ENCODE results near the gene GPR132. TPM values are rescaled to one million over a fixed set of nuclear protein-coding genes. Genes with fewer than 3 reads are reported as not detected.

Gene GPR132
- total RNA-seq, 6 experiments from 2014 or later: 0.05 to 0.14 TPM; not detected in 4

DNA sequence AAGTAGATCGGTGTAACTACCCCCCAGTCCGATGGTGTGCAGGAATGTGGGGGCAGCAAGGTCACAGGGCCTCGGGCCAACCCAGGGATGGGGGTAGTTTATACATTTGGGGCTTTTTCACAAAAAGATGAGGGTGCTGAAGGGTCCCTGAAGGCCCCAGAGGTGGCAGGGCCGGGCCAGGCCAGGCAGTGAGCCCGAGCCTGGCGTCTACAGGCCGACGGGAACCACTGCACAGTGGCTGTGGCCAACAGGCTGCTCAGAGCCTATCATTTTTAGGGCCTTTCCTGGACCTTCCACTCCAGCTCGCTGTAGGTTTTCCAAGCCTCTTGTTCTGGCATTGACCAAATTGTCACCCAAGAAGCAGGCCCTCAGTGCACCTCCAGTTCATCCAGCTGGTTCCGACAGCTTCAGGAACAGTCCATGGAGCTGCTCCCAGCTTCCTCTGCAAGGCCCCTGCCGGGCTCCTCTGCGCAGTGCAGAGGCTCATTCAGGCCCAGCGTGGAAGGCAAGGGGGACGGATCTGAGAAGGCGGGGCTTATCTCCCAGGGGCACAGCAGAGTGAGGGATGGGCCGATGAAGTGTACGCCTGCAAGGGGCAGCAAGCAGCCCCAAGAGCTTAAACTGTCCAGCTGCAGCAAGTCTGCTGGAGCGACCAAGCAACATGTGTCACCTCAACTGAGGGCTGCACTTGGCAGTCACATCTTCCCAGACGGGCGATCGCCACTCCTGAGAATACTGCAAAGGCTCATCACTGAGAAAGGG is 58.2 kb downstream of the GPR132 start:
- no peaks in the 10 kb centered on the region for H3K4me1 Mint-ChIP-seq (ENCODE audit: low read depth)
- DNase-seq: no peak
- TF ChIP-seq, protein P1, sequence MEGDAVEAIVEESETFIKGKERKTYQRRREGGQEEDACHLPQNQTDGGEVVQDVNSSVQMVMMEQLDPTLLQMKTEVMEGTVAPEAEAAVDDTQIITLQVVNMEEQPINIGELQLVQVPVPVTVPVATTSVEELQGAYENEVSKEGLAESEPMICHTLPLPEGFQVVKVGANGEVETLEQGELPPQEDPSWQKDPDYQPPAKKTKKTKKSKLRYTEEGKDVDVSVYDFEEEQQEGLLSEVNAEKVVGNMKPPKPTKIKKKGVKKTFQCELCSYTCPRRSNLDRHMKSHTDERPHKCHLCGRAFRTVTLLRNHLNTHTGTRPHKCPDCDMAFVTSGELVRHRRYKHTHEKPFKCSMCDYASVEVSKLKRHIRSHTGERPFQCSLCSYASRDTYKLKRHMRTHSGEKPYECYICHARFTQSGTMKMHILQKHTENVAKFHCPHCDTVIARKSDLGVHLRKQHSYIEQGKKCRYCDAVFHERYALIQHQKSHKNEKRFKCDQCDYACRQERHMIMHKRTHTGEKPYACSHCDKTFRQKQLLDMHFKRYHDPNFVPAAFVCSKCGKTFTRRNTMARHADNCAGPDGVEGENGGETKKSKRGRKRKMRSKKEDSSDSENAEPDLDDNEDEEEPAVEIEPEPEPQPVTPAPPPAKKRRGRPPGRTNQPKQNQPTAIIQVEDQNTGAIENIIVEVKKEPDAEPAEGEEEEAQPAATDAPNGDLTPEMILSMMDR (IDR thresholded peaks at IDR 0.05): no peak
- H3K27ac Mint-ChIP-seq: no peak overlapping the region
- H3K4me3 Mint-ChIP-seq: no peak overlapping the region
- H3K36me3 Mint-ChIP-seq (ENCODE audit: low read depth): peaks cover 10% of the 10 kb centered on the region; the same call in 1 of the 2 replicates
- no peaks in the 10 kb centered on the region; the same call in 1 of the 2 replicates for H3K27me3 Mint-ChIP-seq (ENCODE audit: insufficient read depth)
- no peaks in the 10 kb centered on the region for H3K9me3 Mint-ChIP-seq

DNA sequence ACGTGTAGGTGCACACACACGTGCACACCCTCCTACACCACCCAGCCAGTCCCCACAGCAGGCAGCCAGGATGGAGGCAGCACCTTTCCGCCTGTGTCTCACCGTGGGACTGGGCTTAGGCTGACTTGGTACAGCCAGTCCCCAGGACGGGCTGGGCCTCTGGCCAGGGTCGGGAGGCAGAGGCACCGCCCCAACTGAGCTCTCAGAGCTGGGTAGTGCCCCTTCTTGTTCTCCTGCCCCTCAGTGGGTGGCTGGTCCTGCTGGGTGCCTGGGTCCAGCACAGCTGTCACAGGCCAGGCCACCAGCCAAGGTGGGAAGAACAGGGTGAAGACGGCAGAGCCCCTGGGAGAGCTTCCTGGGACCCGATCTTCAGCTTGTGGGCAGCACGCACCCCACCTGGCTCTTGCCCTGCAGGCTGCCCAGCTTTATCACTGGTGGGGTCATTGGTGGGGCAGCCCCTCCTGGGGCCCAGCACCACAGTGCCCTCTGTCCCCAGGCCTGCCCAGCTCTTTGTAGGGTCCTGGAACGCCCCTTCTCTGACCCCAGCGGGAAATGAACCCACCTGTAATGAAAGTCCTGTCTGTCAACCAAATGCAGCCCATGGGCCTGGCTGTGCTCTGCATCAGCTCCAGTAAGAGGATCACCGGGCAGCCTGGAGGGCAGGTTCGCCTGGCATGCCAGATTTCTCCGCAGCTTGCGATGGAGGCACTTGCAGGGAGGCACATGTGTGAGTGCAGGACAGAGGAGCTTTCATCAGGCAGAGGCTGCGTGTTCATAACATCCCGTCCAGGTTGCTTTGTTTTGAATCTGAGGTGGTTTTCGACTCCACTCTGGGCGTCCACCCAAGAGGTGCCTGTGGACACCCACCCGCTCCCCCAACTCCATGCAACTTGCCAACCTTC is 59.0 kb downstream of the GPR132 start:
- Mint-ChIP-seq H3K4me3 (no peak overlapping the region), H3K4me1 (ENCODE audit: low read depth) (no peaks in the 10 kb centered on the region), H3K27me3 (ENCODE audit: insufficient read depth) (no peaks in the 10 kb centered on the region; the same call in 1 of the 2 replicates), H3K27ac (no peak overlapping the region), H3K9me3 (no peaks in the 10 kb centered on the region), H3K36me3 (ENCODE audit: low read depth) (peaks cover 7% of the 10 kb centered on the region; the same call in 1 of the 2 replicates)
- TF ChIP-seq, protein P1 (IDR thresholded peaks at IDR 0.05): no peak
- DNase-seq: no peak

DNA sequence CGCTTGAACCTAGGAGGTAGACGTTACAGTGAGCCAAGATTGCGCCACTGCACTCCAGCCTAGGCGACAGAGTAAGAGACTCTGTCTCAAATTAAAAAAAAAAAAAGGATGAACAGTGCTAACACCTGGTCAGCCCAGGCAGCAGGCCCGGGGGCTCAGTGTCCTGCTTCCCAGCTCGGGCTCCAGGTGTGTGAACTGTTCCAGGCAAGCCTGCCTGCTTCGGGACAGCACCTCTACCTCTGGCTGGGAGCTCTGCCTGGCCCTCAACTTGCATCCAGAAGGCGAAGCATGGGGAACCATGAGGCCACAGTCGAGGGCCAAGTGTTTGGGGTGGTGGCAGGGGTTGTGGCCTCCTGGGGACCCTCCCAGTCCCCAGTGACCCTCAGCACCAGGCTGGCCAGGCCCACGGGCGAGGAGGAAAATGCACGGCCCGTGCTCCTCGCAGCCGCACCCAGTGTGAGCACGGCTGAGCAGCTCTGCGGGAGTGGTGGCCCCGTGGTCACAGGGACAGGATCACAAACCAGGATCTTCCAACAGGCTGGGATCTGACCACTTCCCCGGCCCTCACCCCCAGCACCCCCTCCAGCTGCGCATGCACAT is 59.8 kb downstream of the GPR132 start:
- peaks cover 7% of the 10 kb centered on the region; the same call in 1 of the 2 replicates for H3K36me3 Mint-ChIP-seq (ENCODE audit: low read depth)
- H3K4me3 Mint-ChIP-seq: no peak overlapping the region
- no peak for DNase-seq
- TF ChIP-seq, protein P1 (IDR thresholded peaks at IDR 0.05): no peak
- no peaks in the 10 kb centered on the region for H3K9me3 Mint-ChIP-seq
- H3K27me3 Mint-ChIP-seq (ENCODE audit: insufficient read depth): no peaks in the 10 kb centered on the region; the same call in 1 of the 2 replicates
- H3K4me1 Mint-ChIP-seq (ENCODE audit: low read depth): no peaks in the 10 kb centered on the region
- H3K27ac Mint-ChIP-seq: no peak overlapping the region

Other genes with a start within 250 kb of the GPR132 start
- gene CEP170B, start 200.2 kb downstream of the GPR132 start, total RNA-seq (2021; fragmentation: NEBNext Ultra II Directional; extraction: Animal tissue kit (Norgen Biotek cat#: 25700)): 10 to 100 TPM; 29.9 to 34.9 (median 32.0) TPM
- under 1 TPM; 0.05 to 0.18 (median 0.11) TPM for gene PLD4, start 140.6 kb downstream of the GPR132 start, total RNA-seq (2021; fragmentation: NEBNext Ultra II Directional; extraction: Animal tissue kit (Norgen Biotek cat#: 25700))
- 10 to 100 TPM; 50.2 to 76.2 (median 73.7) TPM for gene AHNAK2, start 87.1 kb downstream of the GPR132 start, total RNA-seq (2021; fragmentation: NEBNext Ultra II Directional; extraction: Animal tissue kit (Norgen Biotek cat#: 25700))
- gene CLBA1, start 79.6 kb downstream of the GPR132 start, total RNA-seq (2021; fragmentation: NEBNext Ultra II Directional; extraction: Animal tissue kit (Norgen Biotek cat#: 25700)): 10 to 100 TPM in 2 of 6 experiments, 1 to 10 TPM in 4; 5.9 to 12.3 (median 7.9) TPM
- gene CDCA4, start 44.3 kb downstream of the GPR132 start, total RNA-seq (2021; fragmentation: NEBNext Ultra II Directional; extraction: Animal tissue kit (Norgen Biotek cat#: 25700)): 10 to 100 TPM; 11.6 to 20.3 (median 18.4) TPM
- gene JAG2, start 103.3 kb upstream of the GPR132 start, total RNA-seq (2021; fragmentation: NEBNext Ultra II Directional; extraction: Animal tissue kit (Norgen Biotek cat#: 25700)): under 1 TPM; 0.23 to 0.76 (median 0.42) TPM
- 10 to 100 TPM in 4 of 6 experiments, 1 to 10 TPM in 2; 9.8 to 13.3 (median 11.0) TPM for gene NUDT14, start 115.9 kb upstream of the GPR132 start, total RNA-seq (2021; fragmentation: NEBNext Ultra II Directional; extraction: Animal tissue kit (Norgen Biotek cat#: 25700))
- 10 to 100 TPM; 44.3 to 58.6 (median 53.2) TPM for gene BTBD6, start 183.1 kb upstream of the GPR132 start, total RNA-seq (2021; fragmentation: NEBNext Ultra II Directional; extraction: Animal tissue kit (Norgen Biotek cat#: 25700))
- gene BRF1, start 235.6 kb upstream of the GPR132 start, total RNA-seq (2021; fragmentation: NEBNext Ultra II Directional; extraction: Animal tissue kit (Norgen Biotek cat#: 25700)): 10 to 100 TPM; 20.1 to 25.8 (median 21.8) TPM
- gene PACS2, start 249.3 kb upstream of the GPR132 start, total RNA-seq (2021; fragmentation: NEBNext Ultra II Directional; extraction: Animal tissue kit (Norgen Biotek cat#: 25700)): 10 to 100 TPM; 33.5 to 38.5 (median 35.2) TPM

Data from HFFc6 (cell line).